ENCODE results near the gene EDA. TPM values are rescaled to one million over a fixed set of nuclear protein-coding genes. Genes with fewer than 3 reads are reported as not detected.

EDA gene
- total RNA-seq, 1 experiment from 2014 or later: 5.2 TPM

DNA sequence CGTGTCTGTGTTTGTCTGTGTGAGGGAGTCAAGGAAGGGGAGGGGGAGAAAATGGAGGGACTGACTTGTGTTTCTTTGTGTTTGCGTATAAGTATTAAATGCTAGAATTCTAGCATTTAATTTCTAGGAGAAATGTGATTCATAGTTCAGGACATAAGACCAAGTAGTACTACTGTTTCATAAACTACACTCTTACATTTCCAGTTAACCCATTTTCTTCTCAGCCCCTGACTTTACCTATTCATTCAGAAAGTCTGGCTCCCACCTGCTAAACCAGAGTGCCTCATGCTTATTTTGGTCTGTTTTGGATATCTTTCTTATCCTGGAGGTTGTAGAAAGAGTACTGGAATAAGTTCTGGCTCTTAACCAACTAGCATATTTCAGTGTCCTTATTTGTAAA lies 14.2 kb downstream of the EDA start:
- Histone ChIP-seq H3K9me2 (ENCODE audit: insufficient read depth) (no peaks in the 10 kb centered on the region), H3K9me3 (ENCODE audit: control insufficient read depth in 1 of 2, insufficient read depth in 1 of 2, low read depth in 1 of 2, low read length in 2 of 2) (no peaks in the 10 kb centered on the region), H3K36me3 (ENCODE audit: control insufficient read depth in 1 of 2, insufficient read depth in 2 of 2, low read length in 2 of 2) (no peaks in the 10 kb centered on the region), H4K20me1 (ENCODE audit: insufficient read depth) (no peaks in the 10 kb centered on the region), H2AFZ (ENCODE audit: low read depth, low read length, poor library complexity, severe bottlenecking) (no peak overlapping the region), H3K4me2 (ENCODE audit: low read length) (no peak overlapping the region), H3K79me2 (ENCODE audit: insufficient read depth, low read length) (no peaks in the 10 kb centered on the region), H3K4me1 (ENCODE audit: control insufficient read depth in 1 of 2, insufficient read depth in 2 of 2, low read length in 2 of 2) (no peaks in the 10 kb centered on the region), H3K4me3 (replicated peaks in 1 of 2; ENCODE audit: low read depth in 1 of 2, low read length in 2 of 2) (no peak overlapping the region), H3K27me3 (ENCODE audit: insufficient read depth, low read length) (no peaks in the 10 kb centered on the region), H3K27ac (ENCODE audit: low read depth, low read length) (no peak overlapping the region), H3K9ac (ENCODE audit: low read length) (no peak overlapping the region)
- ChIA-PET RAD21 (ENCODE audit: low non-redundant PET in 1 of 2, low total read pairs in 2 of 2, uncharacterized antibody in 2 of 2, unreplicated experiment in 2 of 2) (no interaction called here), CTCF (no interaction called here), POLR2A (no interaction called here)
- DNase-seq (ENCODE audit: low read depth, low spot score) (no peak), ATAC-seq (no peak)
- intact Hi-C loops (cut with micrococcal nuclease): no loop called here
- TF ChIP-seq ELF1 (IDR thresholded peaks at IDR 0.05; ENCODE audit: borderline replicate concordance, low read depth) (no peak), CBX3 (IDR thresholded peaks at IDR 0.05; ENCODE audit: low read depth) (no peak), POLR2AphosphoS5 (IDR thresholded peaks at IDR 0.05; ENCODE audit: low read depth, low read length) (no peak), SIN3A (IDR thresholded peaks at IDR 0.05; ENCODE audit: low read depth) (no peak), SRF (IDR thresholded peaks at IDR 0.05; ENCODE audit: low read depth) (no peak), POLR2A (IDR thresholded peaks at IDR 0.05; ENCODE audit: borderline replicate concordance, extremely low read depth, insufficient read depth, insufficient read length) (no peak), EZH2phosphoT487 (IDR thresholded peaks at IDR 0.05; ENCODE audit: borderline replicate concordance) (no peak), CEBPB (IDR thresholded peaks at IDR 0.05; ENCODE audit: low read depth) (no peak), JUND (IDR thresholded peaks at IDR 0.05) (no peak), ZNF274 (IDR thresholded peaks at IDR 0.05; ENCODE audit: low read depth, low read length) (no peak), EZH2 (IDR thresholded peaks at IDR 0.05) (no peak)
- TF ChIP-seq, protein P1, sequence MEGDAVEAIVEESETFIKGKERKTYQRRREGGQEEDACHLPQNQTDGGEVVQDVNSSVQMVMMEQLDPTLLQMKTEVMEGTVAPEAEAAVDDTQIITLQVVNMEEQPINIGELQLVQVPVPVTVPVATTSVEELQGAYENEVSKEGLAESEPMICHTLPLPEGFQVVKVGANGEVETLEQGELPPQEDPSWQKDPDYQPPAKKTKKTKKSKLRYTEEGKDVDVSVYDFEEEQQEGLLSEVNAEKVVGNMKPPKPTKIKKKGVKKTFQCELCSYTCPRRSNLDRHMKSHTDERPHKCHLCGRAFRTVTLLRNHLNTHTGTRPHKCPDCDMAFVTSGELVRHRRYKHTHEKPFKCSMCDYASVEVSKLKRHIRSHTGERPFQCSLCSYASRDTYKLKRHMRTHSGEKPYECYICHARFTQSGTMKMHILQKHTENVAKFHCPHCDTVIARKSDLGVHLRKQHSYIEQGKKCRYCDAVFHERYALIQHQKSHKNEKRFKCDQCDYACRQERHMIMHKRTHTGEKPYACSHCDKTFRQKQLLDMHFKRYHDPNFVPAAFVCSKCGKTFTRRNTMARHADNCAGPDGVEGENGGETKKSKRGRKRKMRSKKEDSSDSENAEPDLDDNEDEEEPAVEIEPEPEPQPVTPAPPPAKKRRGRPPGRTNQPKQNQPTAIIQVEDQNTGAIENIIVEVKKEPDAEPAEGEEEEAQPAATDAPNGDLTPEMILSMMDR (IDR thresholded peaks at IDR 0.05 in 2 of 3, conservative IDR thresholded peaks at IDR 0.05 in 1 of 3; ENCODE audit: borderline replicate concordance in 1 of 3, insufficient read depth in 1 of 3, low read depth in 2 of 3, low read length in 2 of 3): no peak
- TF ChIP-seq, protein P2, sequence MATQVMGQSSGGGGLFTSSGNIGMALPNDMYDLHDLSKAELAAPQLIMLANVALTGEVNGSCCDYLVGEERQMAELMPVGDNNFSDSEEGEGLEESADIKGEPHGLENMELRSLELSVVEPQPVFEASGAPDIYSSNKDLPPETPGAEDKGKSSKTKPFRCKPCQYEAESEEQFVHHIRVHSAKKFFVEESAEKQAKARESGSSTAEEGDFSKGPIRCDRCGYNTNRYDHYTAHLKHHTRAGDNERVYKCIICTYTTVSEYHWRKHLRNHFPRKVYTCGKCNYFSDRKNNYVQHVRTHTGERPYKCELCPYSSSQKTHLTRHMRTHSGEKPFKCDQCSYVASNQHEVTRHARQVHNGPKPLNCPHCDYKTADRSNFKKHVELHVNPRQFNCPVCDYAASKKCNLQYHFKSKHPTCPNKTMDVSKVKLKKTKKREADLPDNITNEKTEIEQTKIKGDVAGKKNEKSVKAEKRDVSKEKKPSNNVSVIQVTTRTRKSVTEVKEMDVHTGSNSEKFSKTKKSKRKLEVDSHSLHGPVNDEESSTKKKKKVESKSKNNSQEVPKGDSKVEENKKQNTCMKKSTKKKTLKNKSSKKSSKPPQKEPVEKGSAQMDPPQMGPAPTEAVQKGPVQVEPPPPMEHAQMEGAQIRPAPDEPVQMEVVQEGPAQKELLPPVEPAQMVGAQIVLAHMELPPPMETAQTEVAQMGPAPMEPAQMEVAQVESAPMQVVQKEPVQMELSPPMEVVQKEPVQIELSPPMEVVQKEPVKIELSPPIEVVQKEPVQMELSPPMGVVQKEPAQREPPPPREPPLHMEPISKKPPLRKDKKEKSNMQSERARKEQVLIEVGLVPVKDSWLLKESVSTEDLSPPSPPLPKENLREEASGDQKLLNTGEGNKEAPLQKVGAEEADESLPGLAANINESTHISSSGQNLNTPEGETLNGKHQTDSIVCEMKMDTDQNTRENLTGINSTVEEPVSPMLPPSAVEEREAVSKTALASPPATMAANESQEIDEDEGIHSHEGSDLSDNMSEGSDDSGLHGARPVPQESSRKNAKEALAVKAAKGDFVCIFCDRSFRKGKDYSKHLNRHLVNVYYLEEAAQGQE (IDR thresholded peaks at IDR 0.05; ENCODE audit: low read depth): no peak
- BruUV-seq (replicated peaks): no TSS peak
